Loucy (cell line): ENCODE results near the gene ROBO1.

Experiments
- H2AFZ ChIP-seq: fragments of 200-600 bp; sonication (generic); 2 replicates; pipeline ENCODE4 v1.6.0; 2016; ENCODE audit warnings: antibody characterized with exemption, mild to moderate bottlenecking, low read length, moderate library complexity
- H3F3A ChIP-seq: fragments of 200-600 bp; 2 replicates; pipeline ENCODE4 v1.6.0; 2016; ENCODE audit warnings: antibody characterized with exemption, low read depth, mild to moderate bottlenecking
- H3K27me3 ChIP-seq: fragments of 200-600 bp; sonication (generic); 2 replicates; pipeline ENCODE4 v1.6.1; 2014; ENCODE audit warnings: low read length, mild to moderate bottlenecking; ENCODE audit not compliant: insufficient read depth, poor library complexity, severe bottlenecking
- H3K36me3 ChIP-seq: fragments of 200-600 bp; sonication (generic); 2 replicates; pipeline ENCODE4 v1.6.1; 2016; ENCODE audit warnings: low read length; ENCODE audit not compliant: insufficient read depth
- H3K4me1 ChIP-seq: fragments of 200-600 bp; sonication (generic); 2 replicates; pipeline ENCODE4 v1.5.1; 2014; ENCODE audit warnings: low read length, mild to moderate bottlenecking; ENCODE audit not compliant: insufficient read depth, poor library complexity, severe bottlenecking
- H3K4me2 ChIP-seq: fragments of 200-600 bp; sonication (generic); 2 replicates; pipeline ENCODE4 v1.6.0; 2014; ENCODE audit warnings: antibody characterized with exemption, low read length, low read depth, mild to moderate bottlenecking; ENCODE audit not compliant: poor library complexity, severe bottlenecking
- H3K4me3 ChIP-seq: fragments of 200-600 bp; sonication (generic); 2 replicates; pipeline ENCODE4 v1.5.1; 2014; ENCODE audit warnings: low read length, mild to moderate bottlenecking, mixed read lengths; ENCODE audit not compliant: poor library complexity, severe bottlenecking
- H3K79me2 ChIP-seq: fragments of 200-600 bp; sonication (generic); 2 replicates; pipeline ENCODE4 v1.6.1; 2014; ENCODE audit warnings: low read length; ENCODE audit not compliant: insufficient read depth
- H3K9ac ChIP-seq: fragments of 200-600 bp; sonication (generic); 2 replicates; pipeline ENCODE4 v1.6.0; 2014; ENCODE audit warnings: mild to moderate bottlenecking, low read depth, low read length, moderate library complexity; ENCODE audit not compliant: poor library complexity, severe bottlenecking
- H3K9me2 ChIP-seq: fragments of 200-600 bp; sonication (generic); replicated peaks from 2 replicates; pipeline ENCODE4 v1.6.1; 2016; ENCODE audit warnings: low read depth, low read length, mixed read lengths
- H3K9me3 ChIP-seq: fragments of 200-600 bp; sonication (generic); 2 replicates; pipeline ENCODE4 v1.6.1; 2014; ENCODE audit warnings: mild to moderate bottlenecking, antibody characterized with exemption, low read length, low read depth; ENCODE audit not compliant: insufficient read depth
- H4K20me1 ChIP-seq: fragments of 200-600 bp; sonication (generic); 2 replicates; pipeline ENCODE4 v1.6.0; 2014; ENCODE audit warnings: antibody characterized with exemption, low read length, mild to moderate bottlenecking; ENCODE audit not compliant: insufficient read depth, poor library complexity, severe bottlenecking
- EZH2phosphoT487 ChIP-seq: fragments of 200-600 bp; IDR thresholded peaks from 2 replicates; pipeline ENCODE4 v1.6.1; 2018; ENCODE audit warnings: antibody characterized with exemption, mild to moderate bottlenecking, moderate library complexity, borderline replicate concordance
- TF ChIP-seq, protein P1 (sequence below): fragments of 200-600 bp; sonication (generic); conservative IDR thresholded peaks from 2 replicates; pipeline ENCODE4 v1.5.1; 2014; ENCODE audit warnings: mild to moderate bottlenecking, antibody characterized with exemption, low read length

Gene ROBO1

DNA sequence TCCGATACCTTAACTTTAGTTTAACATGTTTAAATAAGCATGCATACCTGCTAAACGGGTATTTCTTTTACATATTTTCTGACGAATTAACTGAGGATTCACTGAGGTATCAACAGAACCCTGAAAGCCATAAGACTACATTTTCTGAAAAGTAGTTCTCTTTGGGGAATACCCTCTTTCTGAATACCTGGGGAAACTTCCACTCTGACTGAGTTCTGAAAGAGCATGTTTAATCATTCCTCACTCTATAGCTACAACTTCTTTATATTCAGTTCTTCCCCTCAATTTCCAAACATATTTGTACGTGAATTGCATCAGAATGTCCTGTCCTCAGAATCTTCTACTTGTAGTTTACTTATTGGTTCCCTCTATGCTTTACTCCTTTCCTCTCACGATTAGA lies 403.0 kb downstream of the ROBO1 start:
- Histone ChIP-seq H3K4me2 (no peak overlapping the region), H3K4me3 (no peak overlapping the region), H3K9me2 (no peaks in the 10 kb centered on the region), H3K79me2 (no peaks in the 10 kb centered on the region), H3K4me1 (no peaks in the 10 kb centered on the region), H3K27me3 (no peaks in the 10 kb centered on the region), H4K20me1 (no peaks in the 10 kb centered on the region), H3K9ac (no peak overlapping the region), H3K36me3 (no peaks in the 10 kb centered on the region), H3F3A (no peaks in the 10 kb centered on the region), H2AFZ (no peak overlapping the region), H3K9me3 (no peaks in the 10 kb centered on the region)
- no peak for TF ChIP-seq EZH2phosphoT487
- TF ChIP-seq, protein P1, sequence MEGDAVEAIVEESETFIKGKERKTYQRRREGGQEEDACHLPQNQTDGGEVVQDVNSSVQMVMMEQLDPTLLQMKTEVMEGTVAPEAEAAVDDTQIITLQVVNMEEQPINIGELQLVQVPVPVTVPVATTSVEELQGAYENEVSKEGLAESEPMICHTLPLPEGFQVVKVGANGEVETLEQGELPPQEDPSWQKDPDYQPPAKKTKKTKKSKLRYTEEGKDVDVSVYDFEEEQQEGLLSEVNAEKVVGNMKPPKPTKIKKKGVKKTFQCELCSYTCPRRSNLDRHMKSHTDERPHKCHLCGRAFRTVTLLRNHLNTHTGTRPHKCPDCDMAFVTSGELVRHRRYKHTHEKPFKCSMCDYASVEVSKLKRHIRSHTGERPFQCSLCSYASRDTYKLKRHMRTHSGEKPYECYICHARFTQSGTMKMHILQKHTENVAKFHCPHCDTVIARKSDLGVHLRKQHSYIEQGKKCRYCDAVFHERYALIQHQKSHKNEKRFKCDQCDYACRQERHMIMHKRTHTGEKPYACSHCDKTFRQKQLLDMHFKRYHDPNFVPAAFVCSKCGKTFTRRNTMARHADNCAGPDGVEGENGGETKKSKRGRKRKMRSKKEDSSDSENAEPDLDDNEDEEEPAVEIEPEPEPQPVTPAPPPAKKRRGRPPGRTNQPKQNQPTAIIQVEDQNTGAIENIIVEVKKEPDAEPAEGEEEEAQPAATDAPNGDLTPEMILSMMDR, result no peak

GRCh38 chr3:79362571-79363270 lies 405.1 kb downstream of the ROBO1 start:
- H3K4me3 ChIP-seq, result no peak overlapping the region
- H3K79me2 ChIP-seq, result no peaks in the 10 kb centered on the region
- H3K4me1 ChIP-seq, result no peaks in the 10 kb centered on the region
- H4K20me1 ChIP-seq, result no peaks in the 10 kb centered on the region
- no peaks in the 10 kb centered on the region for H3K9me3 ChIP-seq
- H2AFZ ChIP-seq, result no peak overlapping the region
- TF ChIP-seq, protein P1, result no peak
- H3K27me3 ChIP-seq, result no peaks in the 10 kb centered on the region
- no peak overlapping the region for H3K4me2 ChIP-seq
- H3K36me3 ChIP-seq, result no peaks in the 10 kb centered on the region
- H3F3A ChIP-seq, result no peaks in the 10 kb centered on the region
- H3K9ac ChIP-seq, result no peak overlapping the region
- no peaks in the 10 kb centered on the region for H3K9me2 ChIP-seq

DNA sequence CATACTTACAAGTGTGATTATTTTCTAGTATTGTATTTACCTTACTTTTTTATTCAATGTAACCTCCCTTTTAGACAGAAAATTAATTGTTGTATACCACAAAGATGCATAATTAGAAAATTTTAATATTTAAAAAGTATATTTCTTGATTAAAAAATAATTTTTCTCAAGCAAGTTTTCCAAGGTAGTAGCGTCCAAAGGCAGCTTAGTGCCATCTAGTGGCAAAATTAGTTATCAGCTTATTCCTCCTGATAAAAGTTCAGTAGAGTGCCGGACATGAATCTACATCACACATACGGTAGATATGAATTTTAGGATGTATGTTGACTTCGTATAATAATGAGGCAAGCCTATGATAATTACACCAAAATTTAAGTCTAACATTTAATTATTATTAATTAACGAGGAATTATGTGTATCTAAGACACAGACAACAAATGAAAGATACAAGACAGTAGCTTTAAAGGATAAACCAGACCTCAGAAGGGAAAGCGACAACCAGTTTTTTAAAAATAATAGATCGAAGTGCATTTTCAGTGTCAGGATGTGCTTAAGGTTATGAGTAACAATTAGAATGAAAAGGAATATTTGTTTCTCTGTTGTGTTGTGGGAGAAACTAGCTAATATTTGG lies 405.9 kb downstream of the ROBO1 start:
- H3K4me1 ChIP-seq, result no peaks in the 10 kb centered on the region
- no peak overlapping the region for H3K4me3 ChIP-seq
- no peak overlapping the region for H3K9ac ChIP-seq
- no peak overlapping the region for H3K4me2 ChIP-seq
- no peaks in the 10 kb centered on the region for H3K27me3 ChIP-seq
- no peaks in the 10 kb centered on the region for H3F3A ChIP-seq
- H4K20me1 ChIP-seq, result no peaks in the 10 kb centered on the region
- no peaks in the 10 kb centered on the region for H3K36me3 ChIP-seq
- H2AFZ ChIP-seq, result no peak overlapping the region
- no peaks in the 10 kb centered on the region for H3K9me2 ChIP-seq
- H3K79me2 ChIP-seq, result no peaks in the 10 kb centered on the region
- no peaks in the 10 kb centered on the region for H3K9me3 ChIP-seq
- TF ChIP-seq EZH2phosphoT487, result no peak
- TF ChIP-seq, protein P1, result peak; percentile 62
